IPS-20b (cell line): ENCODE measurements around the gene PCDHA5.
"Not testable (repeated sequence)": the region's sequence is repeated elsewhere in the genome, so short reads cannot be mapped to it uniquely, and the experiment has no call there.

ENCODE experiments used
- H3K27ac ChIP-seq: one replicate; pipeline ENCODE4 v1.5.1; 2013; ENCODE audit warnings: low read length
- H3K27me3 ChIP-seq: 2 replicates; pipeline ENCODE4 v1.6.1; 2013; ENCODE audit warnings: mild to moderate bottlenecking, low read length, inconsistent platforms; ENCODE audit not compliant: insufficient read depth
- H3K36me3 ChIP-seq: 2 replicates; pipeline ENCODE4 v1.6.1; 2013; ENCODE audit warnings: low read depth, mild to moderate bottlenecking, inconsistent platforms, low read length, moderate library complexity; ENCODE audit not compliant: insufficient read depth
- H3K4me1 ChIP-seq: 2 replicates; pipeline ENCODE4 v1.6.1; 2013; ENCODE audit warnings: mild to moderate bottlenecking, control low read depth, inconsistent platforms, low read length, moderate library complexity; ENCODE audit not compliant: insufficient read depth
- H3K4me3 ChIP-seq: 2 replicates; pipeline ENCODE4 v1.5.1; 2013; ENCODE audit warnings: mild to moderate bottlenecking, low read length, inconsistent platforms
- H3K9ac ChIP-seq: 2 replicates; pipeline ENCODE4 v1.6.1; 2013; ENCODE audit warnings: low read depth, mild to moderate bottlenecking, inconsistent platforms, low read length, moderate library complexity
- H3K9me3 ChIP-seq: 2 replicates; pipeline ENCODE4 v1.6.1; 2013; ENCODE audit warnings: mild to moderate bottlenecking, low read depth, low read length, inconsistent platforms; ENCODE audit not compliant: insufficient read depth

The PCDHA5 gene

GRCh38 chr5:140800816-140801493 lies 20.5 kb upstream of the PCDHA5 start, which contains the start of gene PCDHA3:
Gene PCDHA3, plus strand, starts transcription at chr5:140801057.
- H3K9ac ChIP-seq, result no peak within 1 kb of the TSS
- no peak within 1 kb of the TSS for H3K4me3 ChIP-seq
- no peak within 1 kb of the TSS for H3K27ac ChIP-seq

GRCh38 chr5:140801494-140801841 lies 19.9 kb upstream of the PCDHA5 start:
- Histone ChIP-seq H3K9ac (no peak overlapping the region), H3K4me3 (no peak overlapping the region), H3K27ac (no peak overlapping the region), H3K4me1 (no peaks in the 10 kb centered on the region), H3K36me3 (no peaks in the 10 kb centered on the region), H3K9me3 (peaks cover 69% of the 10 kb centered on the region; the same call in 1 of the 2 replicates), H3K27me3 (no peaks in the 10 kb centered on the region)

More at GRCh38 chr5:140800816-140801493, 20.5 kb upstream of the PCDHA5 start, which contains the start of gene PCDHA3:
- no peaks in the 10 kb centered on the region for H3K4me1 ChIP-seq
- H3K9me3 ChIP-seq, result peaks cover 69% of the 10 kb centered on the region; the same call in 1 of the 2 replicates
- no peaks in the 10 kb centered on the region for H3K27me3 ChIP-seq
- no peaks in the 10 kb centered on the region for H3K36me3 ChIP-seq

DNA sequence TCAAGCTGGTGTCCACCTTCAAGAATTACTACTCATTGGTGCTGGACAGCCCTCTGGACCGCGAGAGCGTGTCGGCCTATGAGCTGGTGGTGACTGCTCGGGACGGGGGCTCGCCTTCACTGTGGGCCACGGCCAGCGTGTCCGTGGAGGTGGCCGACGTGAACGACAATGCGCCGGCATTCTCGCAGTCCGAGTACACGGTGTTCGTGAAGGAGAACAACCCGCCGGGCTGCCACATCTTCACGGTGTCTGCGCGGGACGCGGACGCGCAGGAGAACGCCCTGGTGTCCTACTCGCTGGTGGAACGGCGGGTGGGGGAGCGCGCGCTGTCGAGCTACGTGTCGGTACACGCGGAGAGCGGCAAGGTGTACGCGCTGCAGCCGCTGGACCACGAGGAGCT lies 19.0 kb upstream of the PCDHA5 start:
- H3K9me3 ChIP-seq, result peaks cover 67% of the 10 kb centered on the region; the same call in 1 of the 2 replicates

DNA sequence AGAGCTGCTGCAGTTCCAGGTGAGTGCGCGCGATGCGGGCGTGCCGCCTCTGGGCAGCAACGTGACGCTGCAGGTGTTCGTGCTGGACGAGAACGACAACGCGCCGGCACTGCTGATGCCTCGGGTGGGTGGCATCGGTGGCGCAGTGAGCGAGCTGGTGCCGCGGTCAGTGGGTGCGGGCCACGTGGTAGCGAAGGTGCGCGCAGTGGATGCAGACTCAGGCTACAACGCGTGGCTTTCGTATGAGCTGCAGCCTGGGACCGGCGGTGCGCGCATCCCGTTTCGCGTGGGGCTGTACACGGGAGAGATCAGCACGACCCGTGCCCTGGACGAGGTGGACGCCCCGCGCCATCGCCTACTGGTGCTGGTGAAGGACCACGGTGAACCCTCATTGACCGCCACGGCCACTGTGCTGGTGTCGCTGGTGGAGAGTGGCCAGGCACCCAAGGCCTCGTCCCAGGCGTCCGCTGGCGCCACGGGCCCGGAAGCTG lies 18.6 kb upstream of the PCDHA5 start:
- peaks cover 63% of the 10 kb centered on the region; the same call in 1 of the 2 replicates for H3K9me3 ChIP-seq
- H3K4me3 ChIP-seq, result no peak overlapping the region
- H3K4me1 ChIP-seq, result no peaks in the 10 kb centered on the region
- H3K36me3 ChIP-seq, result no peaks in the 10 kb centered on the region
- H3K9ac ChIP-seq, result no peak overlapping the region
- no peak overlapping the region for H3K27ac ChIP-seq
- H3K27me3 ChIP-seq, result no peaks in the 10 kb centered on the region

More for the DNA sequence above, 19.0 kb upstream of the PCDHA5 start:
- H3K9ac ChIP-seq, H3K27ac ChIP-seq, H3K4me1 ChIP-seq, H3K27me3 ChIP-seq, H3K36me3 ChIP-seq, H3K4me3 ChIP-seq: not testable (repeated sequence)

DNA sequence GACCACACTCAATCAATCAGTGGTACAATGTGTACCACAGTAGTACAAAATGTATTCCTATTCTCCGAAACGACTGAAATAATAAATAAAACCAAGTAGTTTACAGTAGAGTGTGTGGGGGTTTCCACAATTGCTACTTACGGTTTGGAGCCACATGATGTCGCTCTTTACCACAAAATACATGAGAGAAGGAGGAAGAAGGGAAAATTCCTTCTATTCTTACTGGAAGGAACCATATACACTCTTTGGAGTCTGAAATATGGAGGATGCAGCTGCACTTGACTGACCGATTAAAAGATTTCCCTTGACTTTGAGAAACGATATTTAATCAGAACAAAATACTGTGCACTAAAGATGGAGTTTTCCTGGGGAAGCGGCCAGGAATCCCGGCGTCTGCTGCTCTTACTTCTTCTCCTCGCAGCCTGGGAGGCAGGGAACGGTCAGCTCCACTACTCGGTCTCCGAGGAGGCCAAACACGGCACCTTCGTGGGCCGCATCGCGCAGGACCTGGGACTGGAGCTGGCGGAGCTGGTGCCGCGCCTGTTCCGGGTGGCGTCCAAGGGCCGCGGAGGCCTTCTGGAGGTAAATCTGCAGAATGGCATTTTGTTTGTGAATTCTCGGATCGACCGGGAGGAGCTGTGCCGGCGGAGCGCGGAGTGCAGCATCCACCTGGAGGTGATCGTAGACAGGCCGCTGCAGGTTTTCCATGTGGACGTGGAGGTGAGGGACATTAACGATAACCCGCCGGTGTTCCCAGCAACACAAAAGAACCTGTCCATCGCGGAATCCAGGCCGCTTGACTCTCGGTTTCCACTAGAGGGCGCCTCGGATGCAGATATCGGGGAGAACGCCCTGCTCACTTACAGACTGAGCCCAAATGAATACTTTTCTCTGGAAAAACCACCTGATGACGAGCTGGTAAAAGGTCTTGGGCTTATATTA lies 14.3 kb upstream of the PCDHA5 start, which contains the start of gene PCDHA4:
Gene PCDHA4, plus strand, starts transcription at position 235 of the 942 bp plus-strand sequence.
- no peaks in the 10 kb centered on the region for H3K36me3 ChIP-seq
- no peaks in the 10 kb centered on the region for H3K4me1 ChIP-seq
- no peak within 1 kb of the TSS for H3K9ac ChIP-seq
- no peaks in the 10 kb centered on the region for H3K27me3 ChIP-seq
- H3K27ac ChIP-seq, result no peak within 1 kb of the TSS
- peaks cover 32% of the 10 kb centered on the region; the same call in 1 of the 2 replicates for H3K9me3 ChIP-seq
- H3K4me3 ChIP-seq, result peak within 1 kb of the TSS; percentile 38

DNA sequence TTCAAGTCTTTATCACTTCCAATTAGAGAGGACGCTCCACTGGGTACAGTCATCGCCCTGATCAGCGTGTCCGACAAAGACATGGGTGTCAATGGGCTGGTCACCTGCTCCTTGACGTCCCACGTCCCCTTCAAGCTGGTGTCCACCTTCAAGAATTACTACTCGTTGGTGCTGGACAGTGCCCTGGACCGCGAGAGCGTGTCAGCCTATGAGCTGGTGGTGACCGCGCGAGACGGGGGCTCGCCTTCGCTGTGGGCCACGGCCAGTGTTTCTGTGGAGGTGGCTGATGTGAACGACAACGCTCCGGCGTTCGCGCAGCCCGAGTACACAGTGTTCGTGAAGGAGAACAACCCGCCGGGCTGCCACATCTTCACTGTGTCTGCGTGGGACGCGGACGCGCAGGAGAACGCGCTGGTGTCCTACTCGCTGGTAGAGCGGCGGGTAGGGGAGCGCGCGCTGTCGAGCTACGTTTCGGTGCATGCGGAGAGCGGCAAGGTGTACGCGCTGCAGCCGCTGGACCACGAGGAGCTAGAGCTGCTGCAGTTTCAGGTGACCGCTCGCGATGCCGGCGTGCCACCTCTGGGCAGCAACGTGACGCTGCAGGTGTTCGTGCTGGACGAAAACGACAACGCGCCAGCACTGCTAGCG lies 13.0 kb upstream of the PCDHA5 start:
- H3K4me3 ChIP-seq, H3K36me3 ChIP-seq, H3K27ac ChIP-seq, H3K4me1 ChIP-seq, H3K9ac ChIP-seq, H3K27me3 ChIP-seq: not testable (repeated sequence)
- H3K9me3 ChIP-seq, result peaks cover 29% of the 10 kb centered on the region; the same call in 1 of the 2 replicates

DNA sequence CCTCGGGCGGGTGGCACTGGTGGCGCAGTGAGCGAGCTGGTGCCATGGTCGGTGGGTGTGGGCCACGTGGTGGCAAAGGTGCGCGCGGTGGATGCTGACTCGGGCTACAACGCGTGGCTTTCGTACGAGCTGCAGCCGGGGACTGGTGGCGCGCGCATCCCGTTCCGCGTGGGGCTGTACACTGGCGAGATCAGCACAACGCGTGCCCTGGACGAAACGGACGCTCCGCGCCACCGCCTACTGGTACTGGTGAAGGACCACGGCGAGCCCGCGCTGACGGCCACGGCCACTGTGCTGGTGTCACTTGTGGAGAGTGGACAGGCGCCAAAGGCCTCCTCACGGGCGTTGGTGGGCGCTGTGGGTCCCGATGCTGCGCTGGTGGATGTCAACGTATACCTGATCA lies 12.5 kb upstream of the PCDHA5 start:
- Histone ChIP-seq H3K9me3 (peaks cover 24% of the 10 kb centered on the region; the same call in 1 of the 2 replicates), H3K9ac (no peak overlapping the region), H3K36me3 (no peaks in the 10 kb centered on the region), H3K4me3 (no peak overlapping the region), H3K27me3 (no peaks in the 10 kb centered on the region), H3K27ac (no peak overlapping the region), H3K4me1 (no peaks in the 10 kb centered on the region)

GRCh38 chr5:140822281-140822629 lies 842 bp downstream of the PCDHA5 start:
- Histone ChIP-seq H3K4me3 (no peak overlapping the region), H3K27me3 (no peaks in the 10 kb centered on the region), H3K9me3 (peaks cover 48% of the 10 kb centered on the region; the same call in 1 of the 2 replicates)

DNA sequence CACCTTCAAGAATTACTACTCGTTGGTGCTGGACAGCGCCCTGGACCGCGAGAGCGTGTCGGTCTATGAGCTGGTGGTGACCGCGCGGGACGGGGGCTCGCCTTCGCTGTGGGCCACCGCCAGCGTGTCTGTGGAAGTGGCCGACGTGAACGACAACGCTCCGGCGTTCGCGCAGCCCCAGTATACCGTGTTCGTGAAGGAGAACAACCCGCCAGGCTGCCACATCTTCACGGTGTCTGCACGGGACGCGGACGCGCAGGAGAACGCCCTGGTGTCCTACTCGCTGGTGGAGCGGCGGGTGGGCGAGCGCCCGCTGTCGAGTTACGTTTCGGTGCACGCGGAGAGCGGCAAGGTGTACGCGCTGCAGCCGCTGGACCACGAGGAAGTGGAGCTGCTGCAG lies 1.6 kb downstream of the PCDHA5 start:
- H3K27me3 ChIP-seq, H3K27ac ChIP-seq, H3K36me3 ChIP-seq, H3K9ac ChIP-seq, H3K4me1 ChIP-seq, H3K4me3 ChIP-seq: not testable (repeated sequence)
- peaks cover 48% of the 10 kb centered on the region; the same call in 1 of the 2 replicates for H3K9me3 ChIP-seq

More at GRCh38 chr5:140822281-140822629, 842 bp downstream of the PCDHA5 start:
- Histone ChIP-seq H3K4me1 (no peaks in the 10 kb centered on the region), H3K27ac (no peak overlapping the region), H3K9ac (no peak overlapping the region), H3K36me3 (no peaks in the 10 kb centered on the region)

GRCh38 chr5:140823475-140823874 lies 2.1 kb downstream of the PCDHA5 start:
- Histone ChIP-seq H3K36me3 (no peaks in the 10 kb centered on the region), H3K4me1 (no peaks in the 10 kb centered on the region), H3K4me3 (no peak overlapping the region), H3K27me3 (no peaks in the 10 kb centered on the region), H3K9me3 (peaks cover 49% of the 10 kb centered on the region; the same call in 1 of the 2 replicates), H3K27ac (no peak overlapping the region), H3K9ac (no peak overlapping the region)

DNA sequence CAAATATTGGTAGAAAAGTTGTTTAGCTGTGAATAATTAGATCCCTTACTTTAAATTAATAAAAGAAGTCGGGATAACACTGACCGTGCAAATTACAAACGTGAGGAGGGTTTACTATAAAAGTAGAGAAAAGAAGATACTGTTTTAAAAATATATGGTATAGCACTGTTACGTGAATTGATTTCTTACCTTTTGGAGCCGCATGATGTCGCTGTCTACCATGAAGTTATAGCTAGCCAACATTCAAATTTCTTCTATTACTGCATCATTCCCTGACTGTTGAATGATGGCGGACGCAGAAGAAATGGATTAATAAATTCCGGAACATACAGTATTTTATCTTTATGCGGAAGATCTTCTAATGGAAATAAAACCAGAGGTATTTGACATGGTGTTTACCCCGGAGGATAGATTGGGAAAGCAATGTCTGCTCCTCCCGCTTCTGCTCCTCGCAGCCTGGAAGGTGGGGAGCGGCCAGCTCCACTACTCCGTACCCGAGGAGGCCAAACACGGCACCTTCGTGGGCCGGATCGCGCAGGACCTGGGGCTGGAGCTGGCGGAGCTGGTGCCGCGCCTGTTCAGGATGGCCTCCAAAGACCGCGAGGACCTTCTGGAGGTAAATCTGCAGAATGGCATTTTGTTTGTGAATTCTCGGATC lies 6.4 kb downstream of the PCDHA5 start, which contains the start of gene PCDHA6:
Gene PCDHA6, plus strand, starts transcription at position 257 of the 658 bp plus-strand sequence. Its CDS starts 132 bp downstream, at position 389.
- Histone ChIP-seq H3K36me3 (no peaks in the 10 kb centered on the region), H3K27me3 (no peaks in the 10 kb centered on the region), H3K9me3 (peaks cover 41% of the 10 kb centered on the region; the same call in 1 of the 2 replicates), H3K4me1 (no peaks in the 10 kb centered on the region), H3K4me3 (no peak within 1 kb of the TSS), H3K27ac (no peak within 1 kb of the TSS), H3K9ac (no peak within 1 kb of the TSS)
